ENCODE results near the gene ABHD16A. TPM values are rescaled to one million over a fixed set of nuclear protein-coding genes. Genes with fewer than 3 reads are reported as not detected.

ABHD16A gene
- total RNA-seq, 1 experiment from 2014 or later, result 28.0 TPM

GRCh38 chr6:31690231-31691077, 12.7 kb downstream of the ABHD16A start:
- no peak for DNase-seq (ENCODE audit: low spot score)

GRCh38 chr6:31689249-31690110, 13.6 kb downstream of the ABHD16A start:
- no peak for DNase-seq (ENCODE audit: low spot score)

- DNase-seq (ENCODE audit: low spot score), result no peak
These were observed 15.0 kb downstream of the ABHD16A start for GRCh38 chr6:31687860-31688693.

GRCh38 chr6:31687321-31687720, 15.8 kb downstream of the ABHD16A start:
- DNase-seq (ENCODE audit: low spot score), result no peak

- no peak for DNase-seq (ENCODE audit: low spot score)
These were observed 16.6 kb downstream of the ABHD16A start for GRCh38 chr6:31686483-31686882.

GRCh38 chr6:31683591-31683990, 19.5 kb downstream of the ABHD16A start:
- no peak for DNase-seq (ENCODE audit: low spot score)

- no peak for DNase-seq (ENCODE audit: low spot score)
These were observed 21.9 kb downstream of the ABHD16A start for GRCh38 chr6:31681135-31681671.

GRCh38 chr6:31680226-31681134, 22.6 kb downstream of the ABHD16A start, which contains the start of gene LY6G5C:
TSS of gene LY6G5C (minus strand) at chr6:31681067. CDS start at chr6:31680373, 694 bp downstream.
- DNase-seq (ENCODE audit: low spot score), result peak; percentile 79

GRCh38 chr6:31677955-31678354, 25.2 kb downstream of the ABHD16A start:
- no peak for DNase-seq (ENCODE audit: low spot score)

- no peak for DNase-seq (ENCODE audit: low spot score)
These were observed 26.2 kb downstream of the ABHD16A start for GRCh38 chr6:31676904-31677303.

- DNase-seq (ENCODE audit: low spot score), result no peak
These were observed 26.7 kb downstream of the ABHD16A start for GRCh38 chr6:31676322-31676903.

GRCh38 chr6:31669676-31670075, 33.4 kb downstream of the ABHD16A start, which contains the start of gene LY6G5B:
TSS of gene LY6G5B (plus strand) at chr6:31669976. CDS start at chr6:31670951, 975 bp downstream.
- DNase-seq (ENCODE audit: low spot score), result no peak

GRCh38 chr6:31666337-31666965, 36.7 kb downstream of the ABHD16A start:
- DNase-seq (ENCODE audit: low spot score), result no peak

- DNase-seq (ENCODE audit: low spot score), result peak; percentile 97
These were observed 37.4 kb downstream of the ABHD16A start, which contains the start of gene CSNK2B for GRCh38 chr6:31665501-31666336. TSS of gene CSNK2B (plus strand) at chr6:31666080. CDS start at chr6:31666832, 752 bp downstream.

- peak; percentile 97 for DNase-seq (ENCODE audit: low spot score)
These were observed 38.2 kb downstream of the ABHD16A start, which contains the start of gene GPANK1 for GRCh38 chr6:31664790-31665500. TSS of gene GPANK1 (minus strand) at chr6:31664997. CDS start at chr6:31664478, 519 bp downstream.

GRCh38 chr6:31663961-31664789, 38.9 kb downstream of the ABHD16A start:
- peak; percentile 58 for DNase-seq (ENCODE audit: low spot score)
